HG03571 (cell line): ENCODE data around the gene FCN2.

Experiments
- ATAC-seq: cut with Tn5 transposase; IDR thresholded peaks from one replicate; pipeline ENCODE4 v1.9.1; 2021; ENCODE audit not compliant: unreplicated experiment

FCN2 gene

DNA sequence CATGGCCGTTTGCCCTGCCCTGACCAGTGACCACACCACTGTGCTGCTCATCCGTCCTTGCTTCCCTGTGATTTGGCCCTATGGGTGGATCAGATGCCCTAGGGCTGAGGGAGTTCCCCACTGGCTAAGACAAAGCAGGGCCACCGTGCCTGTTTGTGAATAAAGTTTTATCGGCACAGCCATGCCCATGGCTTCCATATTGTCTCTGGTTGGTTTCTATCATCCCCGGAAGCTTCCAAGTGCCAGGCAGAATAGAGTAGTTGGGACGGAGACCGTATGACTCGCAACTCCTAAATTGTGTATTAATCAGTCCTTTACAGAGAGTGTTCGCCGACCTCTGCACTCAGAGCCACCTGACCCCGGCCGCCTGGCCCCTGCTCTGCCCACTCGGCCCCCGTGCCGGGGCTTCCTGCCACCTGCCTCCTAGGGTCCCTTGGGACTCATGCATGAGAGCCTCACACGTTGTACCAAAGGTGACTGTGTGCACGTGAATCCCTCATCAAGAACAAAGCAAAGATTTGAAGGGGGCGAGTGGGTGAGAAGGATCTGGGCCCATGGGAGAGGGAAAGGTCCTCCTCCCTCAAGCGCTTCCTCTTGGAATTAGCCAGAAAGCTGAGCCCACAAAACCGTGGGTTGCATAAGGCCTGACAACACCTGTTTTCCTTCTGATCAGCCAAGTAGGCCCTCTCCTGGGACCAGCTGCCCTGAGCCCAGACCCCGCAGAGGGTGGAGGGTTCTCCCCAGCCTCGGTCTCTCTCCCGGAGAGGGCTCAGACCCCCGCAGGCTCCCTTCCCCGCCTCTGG, 11.7 kb upstream of the FCN2 start:
- no peak for ATAC-seq

DNA sequence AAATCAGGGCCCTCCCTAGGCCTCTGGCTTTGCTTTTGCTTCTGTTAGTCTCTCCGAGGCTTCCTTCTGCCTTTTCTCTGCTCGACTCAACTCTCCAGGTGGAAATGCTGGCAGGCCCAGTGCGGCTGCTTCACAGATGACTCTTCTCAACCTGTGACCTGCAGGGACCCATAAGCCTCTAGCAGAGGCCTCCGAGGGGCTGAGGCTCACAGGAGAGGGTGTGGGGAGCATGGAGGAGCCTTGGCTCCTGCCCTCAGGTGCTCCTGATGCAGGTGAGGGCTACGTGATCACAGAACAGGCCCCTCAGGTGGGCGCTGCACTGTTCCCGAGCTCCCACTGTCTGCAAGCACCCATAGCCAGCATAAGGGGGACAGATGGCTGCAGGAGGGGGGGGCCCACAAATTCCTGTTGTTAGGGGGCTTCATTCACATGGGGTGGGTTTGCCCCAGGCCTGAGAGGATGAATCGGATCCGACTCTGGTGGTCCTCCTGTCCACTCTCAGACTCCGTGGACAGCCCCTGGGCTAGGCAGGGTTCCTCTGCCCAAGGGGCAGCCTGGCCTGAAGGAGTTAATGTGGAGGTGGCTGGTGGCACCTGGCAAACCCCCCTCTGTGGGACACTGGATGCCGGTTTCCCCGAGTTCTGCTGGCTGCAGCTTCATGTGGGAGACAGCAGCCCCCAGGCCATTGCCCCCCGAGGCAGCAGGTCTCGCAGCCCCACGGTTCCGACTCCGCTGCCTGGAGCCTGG, 10.9 kb upstream of the FCN2 start:
- no peak for ATAC-seq

DNA sequence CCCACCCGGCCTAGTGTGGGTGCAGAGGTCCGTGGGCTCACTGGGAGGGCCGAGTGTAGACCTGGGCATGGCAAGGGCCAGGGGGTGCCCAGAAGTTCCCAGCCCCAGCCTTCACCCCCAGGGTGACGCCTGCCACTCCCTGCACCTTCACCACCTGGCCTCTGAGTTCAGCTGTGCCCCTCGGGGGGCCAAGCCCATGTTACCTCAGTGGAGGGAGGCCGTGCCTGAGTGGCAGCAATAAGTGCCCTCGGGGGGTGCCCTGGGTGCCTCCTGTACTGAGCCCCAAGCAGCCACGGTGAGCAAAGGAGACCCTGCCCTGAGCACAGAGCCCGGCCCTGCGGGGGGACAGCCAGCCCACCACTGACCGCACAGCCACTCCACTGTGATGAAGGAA, 10.3 kb upstream of the FCN2 start:
- ATAC-seq = no peak

DNA sequence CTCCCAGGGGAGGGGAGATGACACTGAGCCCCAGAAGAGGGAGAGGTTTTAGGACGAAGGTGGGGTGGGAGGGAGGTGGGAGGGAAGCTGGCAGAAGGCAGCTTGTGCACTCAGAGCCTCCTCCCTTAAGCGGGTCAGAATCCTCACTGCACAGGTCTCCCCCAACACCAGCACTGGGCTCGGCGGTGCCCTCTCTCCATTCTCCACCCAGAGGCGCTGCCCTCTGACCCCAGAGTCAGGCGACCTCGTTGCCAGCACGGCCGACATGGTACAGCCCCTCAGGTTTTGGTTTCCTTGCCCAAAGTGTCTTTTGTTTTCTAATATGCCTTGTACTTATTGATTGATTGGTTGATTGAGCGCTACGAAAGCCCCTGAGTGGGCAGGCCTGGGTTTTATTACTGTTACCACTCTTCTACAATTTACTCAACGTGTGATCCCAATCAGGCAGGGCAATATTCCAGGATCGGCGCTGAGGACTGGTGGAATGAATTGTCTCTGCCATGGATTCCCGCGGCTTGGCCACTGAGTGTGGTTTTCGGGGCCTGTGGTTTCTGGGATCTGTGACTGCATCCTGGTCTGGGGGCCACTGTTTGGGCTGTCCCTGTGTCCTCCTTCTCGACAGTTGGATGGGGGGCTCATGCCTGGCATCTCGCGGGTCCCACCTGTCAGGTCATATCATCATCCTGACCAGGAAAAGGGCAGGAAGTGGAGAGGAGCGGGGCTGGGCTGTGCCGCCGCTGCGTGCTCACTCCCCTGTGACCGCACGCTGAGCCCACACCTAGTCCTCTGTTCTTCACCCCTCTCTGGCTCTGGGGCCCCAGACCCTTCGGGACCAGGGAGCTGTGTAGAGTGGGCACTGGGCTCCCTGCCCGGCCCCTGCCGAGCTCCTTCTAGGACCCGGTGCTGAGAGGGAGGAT, 9.6 kb upstream of the FCN2 start:
- ATAC-seq = no peak

DNA sequence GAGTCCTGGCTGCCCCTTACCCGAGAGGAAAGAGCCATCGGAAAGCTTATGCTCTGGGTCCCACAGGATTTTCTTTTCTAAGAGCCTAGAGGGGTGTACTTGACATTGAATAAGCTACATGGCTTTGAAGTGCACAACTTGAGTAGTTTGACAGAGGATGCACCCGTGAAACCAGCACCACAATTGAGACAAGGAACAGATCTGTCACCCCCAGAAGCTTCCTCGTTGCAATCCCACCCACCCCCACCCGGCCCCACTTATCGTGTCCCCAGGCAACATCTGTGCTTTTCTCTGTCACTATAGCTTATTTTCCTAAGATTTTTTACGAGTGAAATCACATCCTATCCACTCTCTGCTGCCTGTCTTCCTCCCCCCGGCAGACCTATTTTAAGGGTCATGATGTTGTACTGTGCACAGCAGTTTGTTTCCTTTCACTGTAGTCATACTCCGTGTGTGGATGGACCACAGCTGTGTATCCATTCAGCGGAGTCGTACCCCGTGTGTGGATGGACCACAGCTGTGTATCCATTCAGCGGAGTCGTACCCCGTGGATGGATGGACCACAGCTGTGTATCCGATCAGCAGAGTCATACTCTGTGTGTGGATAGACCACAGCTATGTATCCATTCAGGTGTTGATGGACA, 8.8 kb upstream of the FCN2 start:
- no peak for ATAC-seq

DNA sequence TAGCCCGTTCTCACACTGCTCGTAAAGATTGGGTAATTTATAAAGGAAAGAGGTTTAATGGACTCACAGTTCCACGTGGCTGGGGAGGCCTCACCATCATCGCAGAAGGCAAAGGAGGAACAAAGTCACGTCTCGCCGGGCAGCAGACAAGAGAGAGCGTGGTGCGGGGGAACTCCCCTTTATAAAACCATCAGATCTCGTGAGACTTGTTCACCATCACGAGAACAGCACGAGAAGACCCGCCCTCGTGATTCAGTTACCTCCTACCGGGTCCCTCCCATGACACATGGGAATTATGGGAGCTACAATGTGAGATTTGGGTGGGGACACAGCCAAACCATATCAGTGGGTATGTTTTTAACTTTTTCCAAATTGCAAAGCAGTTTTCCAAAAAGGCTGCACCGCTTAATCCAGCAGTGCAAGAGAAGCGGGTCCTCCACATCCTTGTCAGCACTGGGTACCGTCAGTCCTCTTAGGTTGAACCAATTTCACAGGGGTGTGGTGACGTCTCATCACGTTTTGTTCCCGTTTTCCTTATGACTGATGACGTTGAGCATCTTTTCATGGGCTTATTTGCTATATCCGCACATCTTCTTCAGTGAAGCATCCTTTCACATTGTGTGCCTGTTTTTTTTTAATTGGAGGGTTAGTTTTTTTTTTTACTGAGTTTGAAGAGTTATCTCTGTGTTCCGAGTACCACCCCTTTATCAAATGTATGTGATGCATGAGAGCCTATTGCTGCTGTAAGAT, 8.0 kb upstream of the FCN2 start:
- no peak for ATAC-seq

DNA sequence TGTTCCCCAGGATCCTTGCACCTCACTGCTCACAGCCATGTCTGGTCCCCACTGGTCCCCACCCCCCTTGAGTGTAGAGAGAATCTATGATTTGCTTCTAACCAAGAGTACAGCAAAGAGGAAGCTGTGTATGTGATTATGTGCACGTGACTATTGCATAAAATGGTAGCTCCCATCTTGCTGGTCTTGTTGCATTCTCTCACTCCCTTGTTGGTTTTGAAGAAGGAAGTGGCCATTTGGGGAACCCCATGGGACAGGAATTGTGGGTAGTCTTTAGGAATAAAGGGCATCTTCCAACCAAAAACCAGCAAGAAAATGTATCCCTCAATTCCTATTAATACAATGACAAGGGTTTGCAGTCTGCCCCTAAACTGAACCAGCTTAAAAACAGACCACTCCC, 5.2 kb upstream of the FCN2 start:
- no peak for ATAC-seq

DNA sequence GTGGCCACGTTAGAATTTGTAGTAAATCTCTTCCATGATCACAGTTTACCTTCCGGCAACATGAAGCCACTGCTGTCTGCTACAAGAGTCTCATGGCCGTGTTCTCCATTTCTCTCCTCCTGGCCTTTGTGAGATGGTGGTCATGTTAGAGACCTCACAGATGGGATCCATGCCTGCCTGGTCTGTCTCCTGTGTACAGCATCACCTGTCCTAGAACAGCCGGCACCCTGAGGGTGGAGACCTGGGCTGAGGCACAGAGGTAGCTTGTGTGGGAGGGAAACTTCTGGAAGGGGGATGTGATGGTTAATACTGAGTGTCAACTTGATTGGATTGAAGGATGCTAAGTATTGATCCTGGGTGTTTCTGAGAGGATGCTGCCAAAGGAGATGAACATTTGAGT, 3.1 kb upstream of the FCN2 start:
- no peak for ATAC-seq

DNA sequence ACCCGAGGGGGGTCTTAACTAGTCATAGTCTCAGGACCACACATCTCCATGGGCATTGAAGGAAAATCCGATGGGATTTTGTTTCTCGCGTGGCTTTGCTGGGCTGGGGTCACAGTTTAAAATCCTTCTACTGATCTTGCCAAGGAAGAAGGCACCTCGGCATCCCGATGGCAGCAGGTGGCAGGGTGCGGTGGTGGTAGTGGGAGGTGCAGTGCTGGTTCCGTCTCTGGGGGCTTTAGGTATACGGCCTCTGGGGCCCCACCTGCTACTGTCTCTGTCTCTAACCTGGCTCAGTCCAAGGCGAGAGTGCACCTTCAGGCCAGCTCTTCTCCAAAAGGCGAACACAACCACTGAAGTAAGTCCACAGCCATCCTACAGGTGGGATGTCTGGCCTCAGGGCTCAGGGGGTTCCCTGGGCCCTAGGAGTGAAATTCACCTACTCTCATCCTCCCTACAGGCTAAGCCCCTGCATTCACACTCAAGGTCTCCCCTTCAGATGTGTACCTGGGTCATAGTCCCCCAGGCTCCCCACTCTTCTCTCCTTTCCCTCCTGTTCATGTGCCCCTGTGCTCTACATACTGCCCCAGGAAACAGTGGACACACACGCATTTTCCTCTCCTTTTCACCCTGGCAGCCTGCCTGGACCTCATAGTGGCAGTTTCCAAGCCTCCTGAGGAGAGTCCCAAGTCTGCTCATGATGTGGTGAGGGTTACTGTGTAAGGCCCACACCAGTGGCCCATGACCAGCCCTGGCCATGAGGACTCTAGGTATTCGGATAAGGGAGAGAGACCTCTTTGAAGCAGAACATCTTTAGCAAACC, 736 bp upstream of the FCN2 start:
- no peak for ATAC-seq

DNA sequence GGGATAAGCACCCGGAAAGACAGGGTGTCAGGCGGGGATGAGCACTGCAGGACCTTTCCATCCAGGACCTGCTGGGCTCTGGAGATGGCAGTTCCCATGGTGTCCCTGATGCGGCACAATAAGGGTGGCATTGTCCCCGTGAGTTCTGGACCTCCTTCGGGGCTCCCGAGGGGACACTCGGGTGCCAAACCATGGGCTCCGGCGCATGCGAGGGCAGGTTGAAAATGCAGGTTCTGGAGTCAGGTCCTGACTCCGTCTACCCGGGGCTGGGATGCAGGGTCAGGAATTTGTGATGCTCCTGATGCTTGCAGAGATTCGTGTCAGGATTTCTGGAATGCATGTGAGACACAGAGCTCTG, 682 bp downstream of the FCN2 start:
- ATAC-seq = no peak

DNA sequence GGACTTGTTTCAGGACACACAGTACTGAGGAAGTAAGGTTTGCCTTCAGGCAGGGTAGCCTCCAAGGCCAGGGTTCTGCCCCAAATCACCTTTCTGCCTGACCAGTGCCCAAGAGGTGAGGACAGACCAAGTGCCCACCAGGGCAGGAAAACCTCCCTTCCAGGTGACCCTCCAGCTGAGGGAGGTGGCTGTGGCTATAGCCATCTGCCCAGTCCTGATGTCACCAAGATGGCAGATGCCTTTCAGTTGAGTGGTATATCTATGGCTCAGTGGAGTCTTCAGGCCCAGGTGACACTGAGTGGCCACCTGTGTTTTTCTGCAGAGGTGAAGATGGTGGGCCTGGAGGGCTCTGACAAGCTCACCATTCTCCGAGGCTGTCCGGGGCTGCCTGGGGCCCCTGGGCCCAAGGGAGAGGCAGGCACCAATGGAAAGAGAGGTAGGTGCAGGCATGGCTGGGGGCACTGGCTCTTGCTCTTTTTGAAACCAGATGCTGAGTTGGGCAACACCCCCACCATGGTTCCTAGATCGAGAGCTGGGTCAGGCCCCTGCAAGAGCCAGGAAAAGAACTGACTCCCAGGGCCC, 1.7 kb downstream of the FCN2 start:
- ATAC-seq = no peak

DNA sequence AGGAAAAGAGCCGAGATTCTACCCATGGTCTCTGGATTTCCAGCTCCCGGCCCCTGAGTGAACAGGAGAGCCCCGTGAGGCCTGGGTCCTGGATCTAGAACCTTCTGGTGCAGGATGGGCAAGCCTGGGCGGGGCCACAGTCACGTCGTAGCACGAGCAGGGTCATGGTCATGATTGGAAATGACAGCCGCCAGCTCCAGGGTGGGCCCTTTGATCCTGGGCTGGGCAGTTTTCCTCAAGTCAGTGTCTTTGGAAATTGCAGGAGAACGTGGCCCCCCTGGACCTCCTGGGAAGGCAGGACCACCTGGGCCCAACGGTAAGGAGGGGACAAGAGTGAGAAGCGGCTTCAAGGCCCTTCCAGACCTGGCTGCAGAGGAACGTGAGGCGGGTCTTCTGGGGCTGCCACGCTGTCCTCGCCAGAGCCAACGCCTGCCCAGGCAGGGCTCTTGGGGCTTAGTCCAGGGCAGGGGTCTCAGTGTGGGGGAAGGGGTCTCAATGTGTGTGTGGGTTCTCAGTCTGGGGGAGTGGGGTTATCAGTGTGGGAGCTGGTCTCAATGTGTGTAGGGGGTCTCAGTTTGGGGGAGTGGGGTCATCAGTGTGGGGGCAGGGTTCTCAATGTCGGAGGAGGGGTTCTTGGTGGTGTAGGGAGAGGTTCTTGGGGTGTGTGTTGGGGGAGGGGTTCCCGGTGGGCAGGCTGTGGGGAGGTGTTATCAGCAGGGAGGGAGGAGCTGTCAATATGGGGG, 2.6 kb downstream of the FCN2 start:
- ATAC-seq = no peak

DNA sequence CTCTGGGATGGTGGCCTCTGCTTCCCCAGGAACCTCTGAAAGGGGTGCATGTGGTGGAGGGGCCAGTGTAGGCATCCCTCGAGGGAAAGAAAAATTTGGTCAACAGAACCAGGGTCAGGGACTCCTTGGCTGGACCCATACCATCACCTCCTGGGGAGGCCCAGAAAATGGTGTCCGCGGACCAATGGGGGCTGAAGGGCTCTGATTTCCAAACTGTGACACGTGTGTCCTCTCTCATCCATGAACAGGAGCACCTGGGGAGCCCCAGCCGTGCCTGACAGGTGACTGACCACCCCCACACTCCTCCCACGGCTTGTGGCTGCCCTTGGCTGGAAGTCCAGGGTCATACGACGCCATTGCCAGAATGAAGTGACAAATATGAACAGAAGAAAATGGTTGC, 3.9 kb downstream of the FCN2 start:
- no peak for ATAC-seq

DNA sequence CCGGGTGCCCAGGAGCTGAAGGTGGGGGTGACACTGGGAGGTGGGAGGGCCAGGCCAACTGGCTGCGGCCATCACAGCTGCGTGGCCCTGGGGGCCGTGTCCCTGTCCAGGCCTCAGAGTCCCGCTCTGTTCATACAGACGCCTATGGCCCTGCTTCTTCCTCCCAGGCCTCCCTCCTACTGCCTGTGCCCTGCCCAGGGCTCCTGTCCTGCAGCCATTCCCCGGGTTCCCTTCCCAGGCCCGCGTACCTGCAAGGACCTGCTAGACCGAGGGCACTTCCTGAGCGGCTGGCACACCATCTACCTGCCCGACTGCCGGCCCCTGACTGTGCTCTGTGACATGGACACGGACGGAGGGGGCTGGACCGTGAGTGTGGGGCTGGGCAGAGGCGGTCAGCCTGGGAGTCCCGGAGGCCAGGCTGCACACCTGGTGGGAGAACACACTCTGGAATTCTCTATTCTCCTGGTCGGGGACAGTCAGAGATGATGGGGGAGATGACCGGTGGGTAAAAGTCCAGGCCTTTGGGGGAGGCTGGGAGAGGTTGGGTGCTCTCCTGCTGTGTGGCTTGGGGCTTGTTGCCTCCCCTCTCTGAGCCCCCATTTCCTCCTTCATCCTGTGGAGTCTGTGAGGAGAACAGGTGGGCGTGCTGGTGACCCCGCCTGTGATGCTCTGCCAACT, 4.5 kb downstream of the FCN2 start:
- ATAC-seq = no peak

DNA sequence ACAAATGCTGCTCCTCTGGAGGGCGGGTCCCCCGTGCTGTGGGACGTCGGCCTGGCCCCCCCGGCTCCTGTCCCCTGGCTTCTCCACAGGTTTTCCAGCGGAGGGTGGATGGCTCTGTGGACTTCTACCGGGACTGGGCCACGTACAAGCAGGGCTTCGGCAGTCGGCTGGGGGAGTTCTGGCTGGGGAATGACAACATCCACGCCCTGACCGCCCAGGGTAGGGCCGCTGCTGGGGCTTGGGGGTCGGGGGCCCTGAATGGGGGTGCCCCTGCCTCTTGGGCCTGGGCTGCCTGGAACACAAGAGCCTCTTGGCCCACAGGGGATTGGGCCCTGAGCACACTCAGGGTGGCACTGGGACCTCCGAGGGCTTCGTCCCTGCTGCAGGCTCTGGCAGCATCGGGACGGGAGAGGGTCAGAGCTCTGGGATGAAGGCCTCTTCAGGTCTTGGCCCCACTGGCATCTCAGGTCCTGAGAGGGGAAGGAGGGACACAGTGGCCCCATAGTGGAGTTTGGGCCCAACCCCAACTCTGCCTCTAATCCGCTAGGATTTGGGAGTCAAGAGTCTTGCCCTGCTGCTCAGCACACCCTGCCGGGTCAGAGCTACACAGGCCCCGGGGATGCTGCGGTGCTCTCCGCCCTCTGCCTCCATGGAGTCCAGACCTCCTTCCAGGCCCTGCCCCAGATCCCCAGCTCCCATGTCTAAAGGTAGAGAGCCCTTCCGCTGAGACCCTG, 5.2 kb downstream of the FCN2 start:
- ATAC-seq = no peak

DNA sequence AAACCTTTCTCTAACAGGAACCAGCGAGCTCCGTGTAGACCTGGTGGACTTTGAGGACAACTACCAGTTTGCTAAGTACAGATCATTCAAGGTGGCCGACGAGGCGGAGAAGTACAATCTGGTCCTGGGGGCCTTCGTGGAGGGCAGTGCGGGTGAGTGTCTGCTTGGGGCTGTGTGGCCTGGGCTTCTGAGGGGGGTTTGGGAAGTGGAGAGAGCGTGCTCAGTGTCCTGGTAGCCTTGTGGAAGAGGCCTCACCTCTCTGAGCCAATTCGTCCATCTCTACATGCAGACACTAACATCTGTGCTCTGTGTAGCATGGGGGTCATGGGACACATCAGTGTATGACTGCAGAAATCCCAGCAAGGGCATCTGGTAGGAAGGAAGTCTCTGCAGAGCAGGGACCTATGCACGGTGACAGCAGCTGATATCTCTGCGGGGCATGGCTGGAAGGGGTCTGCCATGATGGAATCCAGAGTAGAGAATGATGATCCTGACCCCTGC, 5.9 kb downstream of the FCN2 start:
- ATAC-seq = no peak

DNA sequence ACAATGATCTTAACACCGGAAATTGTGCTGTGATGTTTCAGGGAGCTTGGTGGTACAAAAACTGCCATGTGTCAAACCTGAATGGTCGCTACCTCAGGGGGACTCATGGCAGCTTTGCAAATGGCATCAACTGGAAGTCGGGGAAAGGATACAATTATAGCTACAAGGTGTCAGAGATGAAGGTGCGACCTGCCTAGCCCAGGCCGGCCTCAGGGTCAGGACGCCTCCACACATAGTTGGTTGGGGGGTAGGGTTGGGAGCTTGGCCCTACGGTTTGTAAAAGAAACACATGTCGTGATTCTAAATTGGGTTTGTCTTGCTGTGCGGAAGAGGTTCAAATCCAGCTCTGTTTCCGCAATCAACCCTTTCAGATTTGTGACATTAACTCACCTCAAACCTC, 6.6 kb downstream of the FCN2 start:
- no peak for ATAC-seq
